GM12878 (cell line): ENCODE results near the gene CTBP1. TPM values are rescaled to one million over a fixed set of nuclear protein-coding genes. Genes with fewer than 3 reads are reported as not detected.

ENCODE experiments used
- ATAC-seq: fragments of 200-7000 bp; cut with Tn5 transposase; 3 replicates; pipeline ENCODE4 v1.9.1; 2020; ENCODE audit warnings: mild to moderate bottlenecking, moderate library complexity
- BruUV-seq: library from RNA; stranded (reverse); fragments of 400-500 nt; replicated peaks from 2 replicates; lab custom pipeline; 2021; lab: Mats Ljungman, UMichigan
- CTCF ChIA-PET: fragments of 300-600 bp; sonication (Branson Sonifier 250); formaldehyde crosslinking; extraction: SDS; loops from one replicate; lab custom pipeline; 2021; ENCODE audit warnings: inconsistent platforms; lab: Yijun Ruan, JAX
- POLR2A ChIA-PET: fragments of 350-600 bp; formaldehyde crosslinking; extraction: SDS; loops from one replicate; lab custom pipeline; 2021; ENCODE audit warnings: inconsistent platforms; lab: Charles Lee
- RAD21 ChIA-PET: fragments of 300-600 bp; sonication (Branson Sonifier 250); formaldehyde crosslinking; loops from one replicate; lab custom pipeline; 2023; ENCODE audit warnings: antibody characterized with exemption; ENCODE audit not compliant: unreplicated experiment; lab: Charles Lee
- SMC1A ChIA-PET: fragments of 300-600 bp; sonication (Branson Sonifier 250); formaldehyde crosslinking; loops from one replicate; lab custom pipeline; 2023; ENCODE audit not compliant: unreplicated experiment, uncharacterized antibody; lab: Charles Lee
- DNase-seq: peaks from one replicate; pipeline ENCODE4 v3.0.0-alpha.2; 2011; ENCODE audit warnings: low read depth, low spot score
- FAIRE-seq: peaks from 3 replicates; lab custom pipeline; 2011; peaks lifted over from hg19 to GRCh38; lab: Jason Lieb, UNC
- H2AFZ ChIP-seq: 2 replicates; pipeline ENCODE4 v1.6.0; 2011; ENCODE audit warnings: low read depth, low read length, control low read depth; ENCODE audit not compliant: control insufficient read depth
- H3K27ac ChIP-seq: 2 replicates; pipeline ENCODE4 v1.5.1; 2011; ENCODE audit warnings: control low read depth; ENCODE audit not compliant: control insufficient read depth, insufficient read depth
- H3K27me3 ChIP-seq, 2 experiments: replicated peaks in 1 of 2; 2 replicates each; pipeline versions ENCODE4 v1.6.0 to v1.6.1; 2011; ENCODE audit warnings: low read length in 1 of 2; ENCODE audit not compliant: control insufficient read depth in 2 of 2, insufficient read depth in 2 of 2
- H3K36me3 ChIP-seq, 2 experiments: 2 replicates each; pipeline ENCODE4 v1.5.1; 2011; ENCODE audit warnings: low read length in 1 of 2; ENCODE audit not compliant: control insufficient read depth in 2 of 2, insufficient read depth in 2 of 2
- H3K4me1 ChIP-seq: 2 replicates; pipeline ENCODE4 v1.6.1; 2011; ENCODE audit warnings: mild to moderate bottlenecking, low read length, moderate library complexity, mixed read lengths; ENCODE audit not compliant: control insufficient read depth, insufficient read depth
- H3K4me2 ChIP-seq: 2 replicates; pipeline ENCODE4 v1.6.0; 2011; ENCODE audit warnings: control low read depth; ENCODE audit not compliant: control insufficient read depth, insufficient read depth
- H3K4me3 ChIP-seq: fragments of 200-600 bp; sonication (generic); 2 replicates; pipeline ENCODE4 v1.5.1; 2016
- H3K79me2 ChIP-seq: 2 replicates; pipeline ENCODE4 v1.6.0; 2011; ENCODE audit warnings: low read length; ENCODE audit not compliant: control insufficient read depth, insufficient read depth
- H3K9ac ChIP-seq: 2 replicates; pipeline ENCODE4 v1.8.0; 2011; ENCODE audit warnings: low read length, control low read depth, mixed read lengths; ENCODE audit not compliant: control insufficient read depth, insufficient read depth
- H3K9me3 ChIP-seq: replicated peaks from 3 replicates; pipeline ENCODE4 v1.5.1; 2011; ENCODE audit warnings: mild to moderate bottlenecking, low read length; ENCODE audit not compliant: control insufficient read depth, insufficient read depth
- H4K20me1 ChIP-seq: 2 replicates; pipeline ENCODE4 v1.6.0; 2011; ENCODE audit not compliant: control insufficient read depth, insufficient read depth
- GATAD2B ChIP-seq: fragments of 450-650 bp; conservative IDR thresholded peaks from 2 replicates; pipeline ENCODE4 v1.6.1; 2017; ENCODE audit warnings: low read depth, mild to moderate bottlenecking, moderate library complexity
- JUND ChIP-seq: IDR thresholded peaks from 2 replicates; pipeline ENCODE4 v1.6.1; 2012; ENCODE audit warnings: low read depth, mild to moderate bottlenecking, low read length, improper control_type of control experiment, moderate library complexity
- MXI1 ChIP-seq: fragments of 150-350 bp; IDR thresholded peaks from 2 replicates; pipeline ENCODE4 v1.6.1; 2011; ENCODE audit warnings: low read depth, mild to moderate bottlenecking, inconsistent platforms, low read length, improper control_type of control experiment
- POLR2A ChIP-seq: IDR thresholded peaks from 2 replicates; pipeline ENCODE4 v1.6.1; 2011; ENCODE audit warnings: low read depth, mild to moderate bottlenecking, low read length
- RB1 ChIP-seq: fragments of 450-650 bp; formaldehyde crosslinking; IDR thresholded peaks from 2 replicates; pipeline ENCODE4 v1.6.1; 2017; ENCODE audit warnings: mild to moderate bottlenecking, borderline replicate concordance
- WGBS: methylation state at CpG from one replicate; pipeline ENCODE4 v1.1.6; 2016; ENCODE audit warnings: low lambda C conversion rate; ENCODE audit not compliant: insufficient replicate concordance, insufficient coverage; ENCODE audit errors: missing lambda C conversion rate; 5-methylcytosine and 5-hydroxymethylcytosine counted together
- in situ Hi-C: fragments of 300-500 bp; cut with MboI; formaldehyde crosslinking; loops from 9 replicates; pipeline ENCODE4 v1.14.3; 2018; ENCODE audit warnings: mixed read lengths
- intact Hi-C: fragments of 100-400 bp; cut with micrococcal nuclease; formaldehyde crosslinking; loops from one replicate; pipeline ENCODE4 v1.14.2; 2022; ENCODE audit not compliant: unreplicated experiment
- polyA plus RNA-seq, 11 experiments: library from polyadenylated mRNA; depleted of rRNA in 4 of 11; unstranded in 6 of 11; stranded (reverse) in 5 of 11; fragments of >200 nt; fragmentation: Nextera tagmentation in 4 of 11; fragmentation: Illumina TruSeq in 1 of 11; extraction: Ambion mirVana in 4 of 11; extraction: Trizol in 1 of 11; gene quantifications; 1 replicate in 1 of 11; 2 replicates in 10 of 11; pipeline versions ENCODE4 v1.2.1 to v1.2.3, GENCODE V29; 2011 to 2016; ENCODE audit warnings: inconsistent platforms in 2 of 11, missing spikeins in 2 of 11, low read depth in 1 of 11
- total RNA-seq, 4 experiments: library from RNA; depleted of rRNA in 3 of 4; stranded (reverse); fragments of >200 nt in 3 of 4; fragmentation: Illumina TruSeq in 1 of 4; extraction: Trizol in 1 of 4; gene quantifications; 2 replicates each; pipeline versions ENCODE4 v1.2.1 to v1.2.3, GENCODE V29; 2013 to 2021
- TF ChIP-seq, protein P1 (sequence below): IDR thresholded peaks from 2 replicates; pipeline ENCODE4 v1.6.1; 2011; ENCODE audit warnings: mild to moderate bottlenecking, low read depth, low read length, moderate library complexity; ENCODE audit not compliant: insufficient replicate concordance
- TF ChIP-seq, protein P2 (sequence below): IDR thresholded peaks from 2 replicates; pipeline ENCODE4 v1.6.1; 2012; ENCODE audit warnings: low read length, inconsistent platforms

Gene CTBP1
- total and polyA plus RNA-seq, 10 of the 15 experiments (the other 5 are each of a cell fraction or from before 2014, with no cell fraction given), result 7.4 to 182 (median 63.1) TPM

DNA sequence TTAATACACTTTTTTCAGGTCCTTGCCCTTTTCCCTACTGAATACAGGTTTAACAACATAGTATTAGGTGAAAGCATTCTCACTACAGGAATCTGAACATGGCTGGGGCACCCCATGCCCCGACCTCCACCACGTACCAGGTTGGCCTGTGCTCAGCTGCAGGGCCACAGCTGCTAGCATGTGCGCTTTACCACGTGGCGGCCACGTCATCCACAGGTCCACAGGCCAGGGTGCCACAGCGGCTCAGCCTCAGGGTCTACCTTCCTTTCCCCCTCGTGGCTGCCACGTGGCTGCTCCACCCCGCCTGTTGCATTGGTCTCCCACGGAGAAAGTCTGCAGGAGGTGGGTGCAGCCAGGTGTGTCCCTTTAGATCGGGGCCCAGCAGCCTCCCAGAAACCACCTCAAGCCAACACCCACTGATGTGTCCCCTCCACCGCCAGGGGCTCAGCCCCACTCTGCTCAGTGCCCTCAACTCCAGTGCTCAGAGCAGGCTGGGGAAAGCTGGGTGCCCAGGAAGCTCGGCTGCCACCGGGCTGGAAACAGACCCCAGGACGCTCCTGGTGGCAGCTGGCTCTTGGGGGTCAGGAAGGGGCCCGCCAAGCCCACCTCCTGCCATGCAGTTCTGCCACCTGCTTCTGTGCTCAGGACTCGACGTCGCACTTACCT is 17.8 kb downstream of the CTBP1 start:
- Histone ChIP-seq H3K27ac (no peak overlapping the region), H3K79me2 (no peaks in the 10 kb centered on the region), H3K9me3 (no peaks in the 10 kb centered on the region), H4K20me1 (no peaks in the 10 kb centered on the region), H3K9ac (no peak overlapping the region), H3K4me3 (no peak overlapping the region), H2AFZ (no peak overlapping the region), H3K36me3 (peaks cover 30 to 48% of the 10 kb centered on the region in 2 experiments), H3K4me1 (no peaks in the 10 kb centered on the region), H3K27me3 (no peaks in the 10 kb centered on the region), H3K4me2 (no peak overlapping the region)
- no TSS peak for BruUV-seq
- FAIRE-seq, result no peak
- POLR2A ChIA-PET, result no interaction called here
- intact Hi-C loops, result no loop called here
- in situ Hi-C loops, result no loop called here
- ATAC-seq, result no peak
- WGBS, result 96% methylated on average over 20 of the region's 20 CpGs
- CTCF ChIA-PET, result no interaction called here
- peak; percentile 39 for TF ChIP-seq POLR2A
- TF ChIP-seq RB1, result no peak
- TF ChIP-seq, protein P1, sequence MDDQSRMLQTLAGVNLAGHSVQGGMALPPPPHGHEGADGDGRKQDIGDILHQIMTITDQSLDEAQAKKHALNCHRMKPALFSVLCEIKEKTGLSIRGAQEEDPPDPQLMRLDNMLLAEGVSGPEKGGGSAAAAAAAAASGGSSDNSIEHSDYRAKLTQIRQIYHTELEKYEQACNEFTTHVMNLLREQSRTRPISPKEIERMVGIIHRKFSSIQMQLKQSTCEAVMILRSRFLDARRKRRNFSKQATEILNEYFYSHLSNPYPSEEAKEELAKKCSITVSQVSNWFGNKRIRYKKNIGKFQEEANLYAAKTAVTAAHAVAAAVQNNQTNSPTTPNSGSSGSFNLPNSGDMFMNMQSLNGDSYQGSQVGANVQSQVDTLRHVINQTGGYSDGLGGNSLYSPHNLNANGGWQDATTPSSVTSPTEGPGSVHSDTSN, result no peak
- TF ChIP-seq GATAD2B, result no peak
- no peak for TF ChIP-seq MXI1
- TF ChIP-seq JUND, result no peak
- TF ChIP-seq, protein P2, sequence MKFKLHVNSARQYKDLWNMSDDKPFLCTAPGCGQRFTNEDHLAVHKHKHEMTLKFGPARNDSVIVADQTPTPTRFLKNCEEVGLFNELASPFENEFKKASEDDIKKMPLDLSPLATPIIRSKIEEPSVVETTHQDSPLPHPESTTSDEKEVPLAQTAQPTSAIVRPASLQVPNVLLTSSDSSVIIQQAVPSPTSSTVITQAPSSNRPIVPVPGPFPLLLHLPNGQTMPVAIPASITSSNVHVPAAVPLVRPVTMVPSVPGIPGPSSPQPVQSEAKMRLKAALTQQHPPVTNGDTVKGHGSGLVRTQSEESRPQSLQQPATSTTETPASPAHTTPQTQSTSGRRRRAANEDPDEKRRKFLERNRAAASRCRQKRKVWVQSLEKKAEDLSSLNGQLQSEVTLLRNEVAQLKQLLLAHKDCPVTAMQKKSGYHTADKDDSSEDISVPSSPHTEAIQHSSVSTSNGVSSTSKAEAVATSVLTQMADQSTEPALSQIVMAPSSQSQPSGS, result no peak
- TF ChIP-seq, all 136 proteins: peak for 1
- RAD21 ChIA-PET, result no interaction called here
- SMC1A ChIA-PET, result no interaction called here
- DNase-seq, result no peak
